Left ventricle myocardium inferior (tissue), 1 donor: ENCODE results near the gene TANK. TPM values are rescaled to one million over a fixed set of nuclear protein-coding genes. Genes with fewer than 3 reads are reported as not detected.

ENCODE experiments used
- DNase-seq: peaks from one replicate; pipeline ENCODE4 v3.0.0-alpha.2; 2020
- H3K27ac ChIP-seq: fragments of 200-600 bp; replicated peaks from 2 replicates; pipeline ENCODE4 v1.8.0; 2021
- H3K27me3 ChIP-seq: fragments of 200-600 bp; 2 replicates; pipeline ENCODE4 v1.8.0; 2021; ENCODE audit warnings: low read depth
- H3K36me3 ChIP-seq: fragments of 200-600 bp; 2 replicates; pipeline ENCODE4 v1.8.0; 2021
- H3K4me1 ChIP-seq: fragments of 200-600 bp; 2 replicates; pipeline ENCODE4 v1.8.0; 2021
- H3K4me3 ChIP-seq: fragments of 200-600 bp; 2 replicates; pipeline ENCODE4 v1.8.0; 2021; ENCODE audit warnings: mild to moderate bottlenecking, moderate library complexity
- H3K9me3 ChIP-seq: fragments of 200-600 bp; replicated peaks from 2 replicates; pipeline ENCODE4 v1.8.0; 2021
- CTCF ChIP-seq: fragments of 200-600 bp; IDR thresholded peaks from 2 replicates; pipeline ENCODE4 v1.8.0; 2021; ENCODE audit warnings: antibody characterized with exemption, mild to moderate bottlenecking, borderline replicate concordance
- intact Hi-C: fragments of 100-400 bp; cut with micrococcal nuclease; formaldehyde crosslinking; loops from one replicate; pipeline ENCODE4 v1.11.0; 2022
- total RNA-seq: library from RNA; stranded (reverse); fragmentation: NEBNext Ultra II Directional; extraction: Animal tissue kit (Norgen Biotek cat#: 25700); gene quantifications from one replicate; pipeline ENCODE4 v1.2.1, GENCODE V29; 2021
- donor health status: DM: no; HTN: yes; CAD: no; lungs with severe emphysema.

Gene TANK
- total RNA-seq, 1 donor from 2014 or later = 27.8 TPM

GRCh38 chr2:161170377-161170776 lies 10.1 kb downstream of the TANK start:
- no peaks in the 10 kb centered on the region for H3K27me3 ChIP-seq
- peaks cover 44% of the 10 kb centered on the region for H3K4me1 ChIP-seq
- H3K27ac ChIP-seq = no peak overlapping the region
- no peak overlapping the region for H3K4me3 ChIP-seq
- H3K36me3 ChIP-seq = peaks cover 15% of the 10 kb centered on the region
- DNase-seq = no peak
- TF ChIP-seq CTCF = no peak
- intact Hi-C loops = no loop called here
- no peaks in the 10 kb centered on the region for H3K9me3 ChIP-seq

GRCh38 chr2:161170958-161171932 lies 11.0 kb downstream of the TANK start:
- Histone ChIP-seq H3K36me3 (peaks cover 17% of the 10 kb centered on the region), H3K27me3 (no peaks in the 10 kb centered on the region), H3K4me3 (no peak overlapping the region), H3K4me1 (peaks cover 41% of the 10 kb centered on the region), H3K9me3 (no peaks in the 10 kb centered on the region), H3K27ac (no peak overlapping the region)
- intact Hi-C loops = no loop called here
- TF ChIP-seq CTCF = no peak
- no peak for DNase-seq

GRCh38 chr2:161172901-161173540 lies 12.8 kb downstream of the TANK start:
- no peak overlapping the region for H3K27ac ChIP-seq
- H3K27me3 ChIP-seq = no peaks in the 10 kb centered on the region
- intact Hi-C loops = no loop called here
- peaks cover 20% of the 10 kb centered on the region for H3K36me3 ChIP-seq
- H3K9me3 ChIP-seq = peaks cover 11% of the 10 kb centered on the region
- no peak overlapping the region for H3K4me3 ChIP-seq
- no peak for TF ChIP-seq CTCF
- DNase-seq = no peak
- H3K4me1 ChIP-seq = peaks cover 38% of the 10 kb centered on the region

- Histone ChIP-seq H3K36me3 (peaks cover 20% of the 10 kb centered on the region), H3K27ac (no peak overlapping the region), H3K9me3 (peaks cover 12% of the 10 kb centered on the region), H3K4me1 (peaks cover 39% of the 10 kb centered on the region), H3K27me3 (no peaks in the 10 kb centered on the region), H3K4me3 (no peak overlapping the region)
- no peak for TF ChIP-seq CTCF
- DNase-seq = no peak
- intact Hi-C loops = no loop called here
These were observed 13.4 kb downstream of the TANK start for GRCh38 chr2:161173541-161174194.

- intact Hi-C loops = no loop called here
- Histone ChIP-seq H3K9me3 (peaks cover 12% of the 10 kb centered on the region), H3K27me3 (no peaks in the 10 kb centered on the region), H3K27ac (no peak overlapping the region), H3K4me3 (no peak overlapping the region), H3K36me3 (peaks cover 56% of the 10 kb centered on the region), H3K4me1 (peaks cover 18% of the 10 kb centered on the region)
- TF ChIP-seq CTCF = no peak
- no peak for DNase-seq
These were observed 17.7 kb downstream of the TANK start for GRCh38 chr2:161177969-161178368.
